ENCODE results near the gene CCDC88C. TPM values are rescaled to one million over a fixed set of nuclear protein-coding genes. Genes with fewer than 3 reads are reported as not detected.
"Not testable (repeated sequence)": the region's sequence is repeated elsewhere in the genome, so short reads cannot be mapped to it uniquely, and the experiment has no call there.

The CCDC88C gene
- total RNA-seq, 2 donors from 2014 or later, result 36.3 to 57.4 TPM

- no peaks in the 10 kb centered on the region for H3K9me3 ChIP-seq
- no peaks in the 10 kb centered on the region for H3K36me3 ChIP-seq (replicated peaks in 1 of 2; ENCODE audit: insufficient read depth in 1 of 2, low read depth in 2 of 2)
- H3K27ac ChIP-seq, result no peak overlapping the region
- ATAC-seq, result no peak
- WGBS, 2 donors, result 93% methylated on average over 1 of the region's 1 CpG; no CpG with 5 or more reads in 1 of the 2 donors
- intact Hi-C loops (cut with DNase I), result no loop called here
- DNase-seq, result no peak
- H3K27me3 ChIP-seq, result no peaks in the 10 kb centered on the region
- no peak overlapping the region for H3K4me3 ChIP-seq
- no peaks in the 10 kb centered on the region for H3K4me1 ChIP-seq
- no peak for TF ChIP-seq POLR2A (IDR thresholded peaks at IDR 0.05)
- no peak for TF ChIP-seq CTCF (IDR thresholded peaks at IDR 0.05)
Measured at GRCh38 chr14:91439345-91439744, 21.7 kb upstream of the CCDC88C start.

GRCh38 chr14:91438845-91439244 lies 21.2 kb upstream of the CCDC88C start:
- Histone ChIP-seq H3K4me3 (no peak overlapping the region), H3K36me3 (replicated peaks in 1 of 2; ENCODE audit: insufficient read depth in 1 of 2, low read depth in 2 of 2) (no peaks in the 10 kb centered on the region), H3K9me3 (no peaks in the 10 kb centered on the region), H3K27ac (no peak overlapping the region), H3K4me1 (no peaks in the 10 kb centered on the region), H3K27me3 (no peaks in the 10 kb centered on the region)
- TF ChIP-seq POLR2A (IDR thresholded peaks at IDR 0.05) (no peak), CTCF (IDR thresholded peaks at IDR 0.05) (no peak)
- intact Hi-C loops (cut with DNase I), result no loop called here
- ATAC-seq, result no peak
- no peak for DNase-seq

GRCh38 chr14:91436266-91436665 lies 18.6 kb upstream of the CCDC88C start:
- intact Hi-C loops (cut with DNase I); H3K27ac ChIP-seq; DNase-seq; ATAC-seq; H3K9me3 ChIP-seq; H3K4me1 ChIP-seq; H3K27me3 ChIP-seq; H3K4me3 ChIP-seq; H3K36me3 ChIP-seq (replicated peaks in 1 of 2; ENCODE audit: insufficient read depth in 1 of 2, low read depth in 2 of 2): not testable (repeated sequence)
- WGBS, 2 donors, result 74 to 85% methylated on average over 11 to 12 of the region's 16 CpGs

- peaks cover 5% of the 10 kb centered on the region for H3K4me1 ChIP-seq
- H3K36me3 ChIP-seq (replicated peaks in 1 of 2; ENCODE audit: insufficient read depth in 1 of 2, low read depth in 2 of 2), result no peaks in the 10 kb centered on the region
- no peak overlapping the region for H3K4me3 ChIP-seq
- no peaks in the 10 kb centered on the region for H3K9me3 ChIP-seq
- no peaks in the 10 kb centered on the region for H3K27me3 ChIP-seq
- TF ChIP-seq CTCF (IDR thresholded peaks at IDR 0.05), result no peak
- no peak for TF ChIP-seq POLR2A (IDR thresholded peaks at IDR 0.05)
- 34 to 62% methylated on average over 3 of the region's 3 CpGs for WGBS, 2 donors
- intact Hi-C loops (cut with DNase I), result no loop called here
- DNase-seq (no peak), ATAC-seq (peak; percentile 85)
- H3K27ac ChIP-seq, result peak overlapping the region; percentile 9 to 64 (median 58)
Measured at GRCh38 chr14:91429385-91429784, 11.8 kb upstream of the CCDC88C start.

GRCh38 chr14:91428931-91429330 lies 11.3 kb upstream of the CCDC88C start:
- H3K36me3 ChIP-seq (replicated peaks in 1 of 2; ENCODE audit: insufficient read depth in 1 of 2, low read depth in 2 of 2); H3K27me3 ChIP-seq; H3K4me1 ChIP-seq; H3K9me3 ChIP-seq; H3K4me3 ChIP-seq; intact Hi-C loops (cut with DNase I): not testable (repeated sequence)
- WGBS, 2 donors, result 59 to 70% methylated on average over 1 of the region's 1 CpG
- DNase-seq (peak in 1 of 4 donors; percentile 33), ATAC-seq (peak; percentile 68)
- peak overlapping the region; percentile 9 to 64 (median 58) for H3K27ac ChIP-seq

GRCh38 chr14:91425531-91425944 lies 7.9 kb upstream of the CCDC88C start:
- H3K27ac ChIP-seq; H3K4me3 ChIP-seq; DNase-seq; ATAC-seq; H3K27me3 ChIP-seq; H3K4me1 ChIP-seq; intact Hi-C loops (cut with DNase I); H3K9me3 ChIP-seq; H3K36me3 ChIP-seq (replicated peaks in 1 of 2; ENCODE audit: insufficient read depth in 1 of 2, low read depth in 2 of 2): not testable (repeated sequence)
- WGBS, 2 donors, result 68 to 83% methylated on average over 9 of the region's 9 CpGs
